GM23248 (cell line): ENCODE measurements around the gene CCDC142. TPM values are rescaled to one million over a fixed set of nuclear protein-coding genes. Genes with fewer than 3 reads are reported as not detected.

Experiments used
- DNase-seq: peaks from one replicate; pipeline ENCODE4 v3.0.0-alpha.2; 2015
- H2AFZ ChIP-seq: fragments of 200-600 bp; sonication (generic); 2 replicates; pipeline ENCODE4 v1.6.1; 2016; ENCODE audit warnings: antibody characterized with exemption
- H3F3A ChIP-seq: fragments of 200-600 bp; sonication (generic); 2 replicates; pipeline ENCODE4 v1.6.1; 2016; ENCODE audit warnings: mild to moderate bottlenecking, antibody characterized with exemption, mixed run types; ENCODE audit not compliant: insufficient read depth
- H3K27ac ChIP-seq: fragments of 200-600 bp; sonication (generic); 2 replicates; pipeline ENCODE4 v1.5.1; 2016; ENCODE audit warnings: mild to moderate bottlenecking
- H3K27me3 ChIP-seq: fragments of 200-600 bp; sonication (generic); replicated peaks from 2 replicates; pipeline ENCODE4 v1.6.1; 2016; ENCODE audit warnings: mild to moderate bottlenecking; ENCODE audit not compliant: insufficient read depth
- H3K36me3 ChIP-seq: fragments of 200-600 bp; sonication (generic); 2 replicates; pipeline ENCODE4 v1.6.1; 2016; ENCODE audit warnings: low read depth, mild to moderate bottlenecking
- H3K4me1 ChIP-seq: fragments of 200-600 bp; sonication (generic); 2 replicates; pipeline ENCODE4 v1.6.1; 2016; ENCODE audit warnings: mild to moderate bottlenecking; ENCODE audit not compliant: insufficient read depth
- H3K4me2 ChIP-seq: fragments of 200-600 bp; sonication (generic); one replicate; pipeline ENCODE4 v1.6.1; 2016; ENCODE audit warnings: mild to moderate bottlenecking; ENCODE audit not compliant: unreplicated experiment
- H3K4me3 ChIP-seq: fragments of 200-600 bp; sonication (generic); 2 replicates; pipeline ENCODE4 v1.5.1; 2016; ENCODE audit warnings: mild to moderate bottlenecking
- H3K79me2 ChIP-seq: fragments of 200-600 bp; sonication (generic); 2 replicates; pipeline ENCODE4 v1.6.1; 2016; ENCODE audit warnings: mild to moderate bottlenecking; ENCODE audit not compliant: insufficient read depth
- H3K9ac ChIP-seq: fragments of 200-600 bp; sonication (generic); 2 replicates; pipeline ENCODE4 v1.6.1; 2016; ENCODE audit warnings: mild to moderate bottlenecking
- H3K9me2 ChIP-seq: fragments of 200-600 bp; sonication (generic); 2 replicates; pipeline ENCODE4 v1.6.1; 2016; ENCODE audit warnings: mixed run types, mild to moderate bottlenecking, moderate library complexity; ENCODE audit not compliant: insufficient read depth
- H3K9me3 ChIP-seq: fragments of 200-600 bp; sonication (generic); one replicate; pipeline ENCODE4 v1.6.1; 2017; ENCODE audit warnings: low read depth
- H4K20me1 ChIP-seq: fragments of 200-600 bp; sonication (generic); 2 replicates; pipeline ENCODE4 v1.6.0; 2016; ENCODE audit not compliant: insufficient read depth
- EZH2 ChIP-seq: fragments of 200-600 bp; sonication (generic); IDR thresholded peaks from 2 replicates; pipeline ENCODE4 v1.6.1; 2018; ENCODE audit warnings: antibody characterized with exemption, mild to moderate bottlenecking; ENCODE audit not compliant: insufficient read depth, poor library complexity, severe bottlenecking
- EZH2phosphoT487 ChIP-seq: fragments of 200-600 bp; sonication (generic); IDR thresholded peaks from 2 replicates; pipeline ENCODE4 v1.6.1; 2018; ENCODE audit warnings: antibody characterized with exemption, moderate library complexity, mild to moderate bottlenecking, low read depth; ENCODE audit not compliant: insufficient read depth
- WGBS, 2 experiments: methylation state at CpG; one replicate each; pipeline ENCODE4 v1.1.6; 2015 to 2017; ENCODE audit warnings: low lambda C conversion rate in 2 of 2, low coverage in 1 of 2; ENCODE audit errors: missing lambda C conversion rate in 2 of 2; 5-methylcytosine and 5-hydroxymethylcytosine counted together
- in situ Hi-C: fragments of 300-500 bp; cut with MboI; formaldehyde crosslinking; loops from 2 replicates; pipeline ENCODE4 v1.15.0; 2020
- polyA plus RNA-seq: library from polyadenylated mRNA; unstranded; fragments of >200 nt; fragmentation: Nextera tagmentation; extraction: Ambion mirVana; gene quantifications from 2 replicates; pipeline ENCODE4 v1.2.1, GENCODE V29; 2016
- total RNA-seq: library from RNA; depleted of rRNA; stranded (reverse); fragments of >200 nt; shearing (Covaris generic); gene quantifications from 2 replicates; pipeline ENCODE4 v1.2.3, GENCODE V29; 2014

Gene CCDC142
- total and polyA plus RNA-seq, 2 experiments from 2014 or later, result 5.1 to 6.8 TPM

DNA sequence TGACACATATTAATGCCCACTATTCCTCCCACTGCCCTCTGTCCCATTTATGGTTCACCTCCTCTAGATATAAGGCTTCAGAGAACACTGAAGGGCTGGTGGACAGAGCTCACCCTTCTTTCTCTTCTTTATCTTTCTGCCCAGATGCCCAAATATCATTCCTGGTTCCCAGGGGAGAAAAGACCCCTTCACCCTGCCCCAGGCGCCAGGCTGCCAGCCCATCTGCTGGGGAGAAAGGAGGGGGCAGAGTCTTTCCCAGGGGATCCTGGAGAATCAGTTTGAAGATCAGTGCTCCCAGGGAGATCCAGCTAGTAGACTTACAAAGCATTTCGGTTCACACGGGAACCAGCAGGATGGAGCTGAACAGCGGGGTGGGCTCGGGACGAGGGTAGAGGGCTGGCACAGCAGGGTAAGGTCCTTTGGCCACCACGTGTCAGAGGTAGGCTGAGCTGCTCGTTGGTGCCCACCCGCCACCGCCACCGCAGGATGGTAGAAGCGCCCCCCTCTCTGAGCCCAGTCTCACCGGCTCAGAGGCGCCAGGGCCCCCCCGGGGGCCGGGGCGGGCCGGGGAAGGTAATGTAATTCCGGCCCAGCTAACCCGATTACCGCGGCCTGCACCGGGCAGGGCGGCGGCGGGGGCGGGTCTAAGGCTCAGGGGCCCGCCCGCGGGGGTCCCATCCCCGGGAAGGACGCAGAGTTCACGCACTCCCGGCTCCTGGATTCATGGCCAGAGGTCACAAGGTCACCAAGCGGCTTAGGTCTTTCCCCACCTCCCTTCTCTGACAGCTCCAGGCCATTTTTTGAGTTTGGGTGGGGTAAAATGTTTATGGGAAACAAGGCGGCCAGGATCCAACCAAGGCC is 30.2 kb upstream of the CCDC142 start:
- in situ Hi-C loops, result no loop called here
- no peak for DNase-seq
- WGBS, 2 experiments, result 9 to 18% methylated on average over 15 to 30 of the region's 36 CpGs
- no peaks in the 10 kb centered on the region for H3K4me1 ChIP-seq
- no peak overlapping the region for H2AFZ ChIP-seq
- no peak overlapping the region for H3K4me2 ChIP-seq
- H3K79me2 ChIP-seq, result no peaks in the 10 kb centered on the region
- no peaks in the 10 kb centered on the region for H4K20me1 ChIP-seq
- no peaks in the 10 kb centered on the region for H3K9me3 ChIP-seq
- no peaks in the 10 kb centered on the region for H3K9me2 ChIP-seq
- no peak overlapping the region for H3K4me3 ChIP-seq
- H3K27ac ChIP-seq, result no peak overlapping the region
- no peaks in the 10 kb centered on the region for H3K36me3 ChIP-seq
- no peaks in the 10 kb centered on the region for H3F3A ChIP-seq
- peaks cover 64% of the 10 kb centered on the region for H3K27me3 ChIP-seq
- H3K9ac ChIP-seq, result no peak overlapping the region
- TF ChIP-seq EZH2, result no peak
- 0 out of 2 replicates have a peak, but pooled peaks have one; percentile 1 for TF ChIP-seq EZH2phosphoT487

GRCh38 chr2:74511104-74511989 is 28.5 kb upstream of the CCDC142 start:
- Histone ChIP-seq H4K20me1 (no peaks in the 10 kb centered on the region), H3K9me2 (no peaks in the 10 kb centered on the region), H3K79me2 (peaks cover 8% of the 10 kb centered on the region), H3K27me3 (peaks cover 48% of the 10 kb centered on the region), H3K4me1 (peaks cover 5% of the 10 kb centered on the region), H3K27ac (no peak overlapping the region), H3K4me3 (no peak overlapping the region), H3F3A (0 out of 2 replicates have a peak, but pooled peaks cover 6% of the 10 kb centered on the region), H3K4me2 (no peak overlapping the region), H3K9ac (no peak overlapping the region), H3K9me3 (no peaks in the 10 kb centered on the region), H2AFZ (no peak overlapping the region), H3K36me3 (no peaks in the 10 kb centered on the region)
- WGBS, 2 experiments, result 42 to 43% methylated on average over 11 of the region's 11 CpGs
- DNase-seq, result peak; percentile 48
- TF ChIP-seq EZH2phosphoT487, result no peak
- no peak for TF ChIP-seq EZH2
- in situ Hi-C loops, result no loop called here

DNA sequence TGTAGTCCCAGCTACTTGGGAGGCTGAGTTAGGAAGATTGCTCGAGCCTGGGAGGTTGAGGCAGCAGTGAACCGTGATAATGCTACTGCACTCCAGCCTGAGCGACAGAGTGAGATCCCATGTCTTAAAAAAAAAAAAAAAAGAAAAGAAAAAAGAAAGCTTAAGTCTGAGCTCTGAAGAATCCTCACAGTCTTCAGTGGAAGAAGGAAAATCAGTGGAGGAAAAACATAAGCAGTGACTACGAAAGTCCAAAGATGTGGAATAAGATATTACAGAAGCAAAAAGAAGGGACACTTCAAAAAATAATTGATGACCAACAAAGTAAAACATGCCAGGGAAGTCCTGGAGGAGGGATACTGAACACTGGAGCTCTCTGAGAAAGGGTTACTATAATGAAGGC is 27.5 kb upstream of the CCDC142 start:
- Histone ChIP-seq H3K4me2 (no peak overlapping the region), H3K9me3 (no peaks in the 10 kb centered on the region), H4K20me1 (no peaks in the 10 kb centered on the region), H3K36me3 (no peaks in the 10 kb centered on the region), H3K4me3 (no peak overlapping the region), H3K27ac (no peak overlapping the region), H3F3A (0 out of 2 replicates have a peak, but pooled peaks cover 6% of the 10 kb centered on the region), H2AFZ (no peak overlapping the region), H3K4me1 (peaks cover 16% of the 10 kb centered on the region), H3K9me2 (no peaks in the 10 kb centered on the region), H3K9ac (no peak overlapping the region), H3K27me3 (peaks cover 37% of the 10 kb centered on the region), H3K79me2 (peaks cover 19% of the 10 kb centered on the region)
- in situ Hi-C loops, result no loop called here
- 92 to 100% methylated on average over 4 of the region's 4 CpGs for WGBS, 2 experiments
- DNase-seq, result no peak
- TF ChIP-seq EZH2, result no peak

GRCh38 chr2:74507926-74508520 is 25.2 kb upstream of the CCDC142 start:
- in situ Hi-C loops, result no loop called here
- 5 to 6% methylated on average over 38 of the region's 38 CpGs for WGBS, 2 experiments
- Histone ChIP-seq H4K20me1 (no peaks in the 10 kb centered on the region), H3K9me3 (no peaks in the 10 kb centered on the region), H3K4me2 (peak overlapping the region; percentile 94), H3K79me2 (peaks cover 26% of the 10 kb centered on the region), H3K27ac (peak overlapping the region; percentile 96), H3K9me2 (no peaks in the 10 kb centered on the region), H3K4me1 (peaks cover 23% of the 10 kb centered on the region), H2AFZ (peak overlapping the region; percentile 94), H3K27me3 (peaks cover 14% of the 10 kb centered on the region), H3F3A (peaks cover 18% of the 10 kb centered on the region), H3K36me3 (no peaks in the 10 kb centered on the region), H3K9ac (peak overlapping the region; percentile 92), H3K4me3 (peak overlapping the region; percentile 90)
- TF ChIP-seq EZH2 (no peak), EZH2phosphoT487 (no peak)
- peak; percentile 91 for DNase-seq
